Spinal cord (tissue), 10 donors: ENCODE data around the gene B3GALNT2. TPM values are rescaled to one million over a fixed set of nuclear protein-coding genes. Genes with fewer than 3 reads are reported as not detected.
A peak's percentile ranks its signal among the peaks of the same experiment; 100 is the strongest.
"Not testable (repeated sequence)": the region's sequence is repeated elsewhere in the genome, so short reads cannot be mapped to it uniquely, and the experiment has no call there.

ENCODE experiments used
- DNase-seq, 6 donors: peaks; one replicate each; pipeline versions ENCODE4 v3.0.0 to v3.0.0-alpha.2; 2013 to 2015; ENCODE audit warnings: low spot score in 6 of 6, low read depth in 4 of 6
- H3K27ac ChIP-seq: one replicate; pipeline ENCODE4 v1.5.1; 2013; ENCODE audit warnings: low read depth, low read length, control low read depth
- H3K27me3 ChIP-seq: one replicate; pipeline ENCODE4 v1.6.1; 2013; ENCODE audit warnings: low read length; ENCODE audit not compliant: control insufficient read depth, insufficient read depth
- H3K36me3 ChIP-seq: one replicate; pipeline ENCODE4 v1.6.1; 2013; ENCODE audit warnings: low read length; ENCODE audit not compliant: control insufficient read depth, insufficient read depth
- H3K4me1 ChIP-seq: one replicate; pipeline ENCODE4 v1.6.1; 2013; ENCODE audit warnings: low read length; ENCODE audit not compliant: control insufficient read depth, insufficient read depth
- H3K4me3 ChIP-seq: one replicate; pipeline ENCODE4 v1.5.1; 2013; ENCODE audit warnings: low read depth, low read length, control low read depth
- H3K9me3 ChIP-seq: one replicate; pipeline ENCODE4 v1.6.1; 2013; ENCODE audit warnings: low read length; ENCODE audit not compliant: control insufficient read depth, insufficient read depth
- WGBS: methylation state at CpG from one replicate; pipeline ENCODE4 v1.1.5; 2013; ENCODE audit warnings: missing lambda C conversion rate; ENCODE audit not compliant: insufficient coverage; 5-methylcytosine and 5-hydroxymethylcytosine counted together
- polyA plus RNA-seq, 2 donors: library from polyadenylated mRNA; unstranded; fragments of 120-200 nt; gene quantifications; one replicate each; pipeline ENCODE4 v1.2.1, GENCODE V29; 2013; ENCODE audit not compliant: insufficient read length in 2 of 2
- total RNA-seq, 2 donors: library from RNA; depleted of rRNA in 1 of 2; stranded (reverse); fragments of 120-200 nt in 1 of 2; fragments of >200 nt in 1 of 2; gene quantifications; one replicate each; pipeline versions ENCODE4 v1.2.3 to v1.2.4, GENCODE V29; 2013 to 2014
- donor health status: healthy.

Gene B3GALNT2
- total and polyA plus RNA-seq, 4 donors, result 10.1 to 31.1 (median 21.4) TPM

DNA sequence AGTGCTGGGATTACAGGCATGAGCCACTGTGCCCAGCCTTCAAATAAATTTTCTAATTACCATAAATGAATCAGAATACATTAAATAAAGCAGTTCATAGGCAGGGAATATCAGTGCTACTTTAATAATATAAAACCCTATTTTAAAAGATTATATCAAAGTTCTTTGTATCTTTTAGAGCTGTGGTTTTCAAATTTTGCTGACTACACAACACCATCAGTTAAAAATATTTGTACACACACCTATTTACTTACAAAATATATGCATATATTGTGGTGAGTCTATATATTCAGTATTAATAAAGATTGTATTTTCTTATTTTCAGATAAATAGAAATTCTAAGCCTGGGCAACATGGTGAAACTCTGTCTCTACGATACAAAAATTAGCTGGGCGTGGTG is 18.7 kb downstream of the B3GALNT2 start:
- no peak overlapping the region for H3K27ac ChIP-seq
- peaks cover 12% of the 10 kb centered on the region for H3K36me3 ChIP-seq
- H3K4me1 ChIP-seq, result no peaks in the 10 kb centered on the region
- WGBS, result 80% methylated on average over 1 of the region's 2 CpGs
- H3K4me3 ChIP-seq, result no peak overlapping the region
- no peak for DNase-seq
- peaks cover 7% of the 10 kb centered on the region for H3K9me3 ChIP-seq
- no peaks in the 10 kb centered on the region for H3K27me3 ChIP-seq

- no peaks in the 10 kb centered on the region for H3K27me3 ChIP-seq
- H3K9me3 ChIP-seq, result peaks cover 7% of the 10 kb centered on the region
- no peak for DNase-seq
- peaks cover 18% of the 10 kb centered on the region for H3K36me3 ChIP-seq
- 100% methylated on average over 3 of the region's 5 CpGs for WGBS
- H3K4me3 ChIP-seq, result no peak overlapping the region
- H3K4me1 ChIP-seq, result no peaks in the 10 kb centered on the region
- no peak overlapping the region for H3K27ac ChIP-seq
Measured at GRCh38 chr1:235483090-235483489, 21.2 kb downstream of the B3GALNT2 start.

GRCh38 chr1:235473806-235474205 is 30.4 kb downstream of the B3GALNT2 start:
- Histone ChIP-seq H3K4me3 (no peak overlapping the region), H3K27me3 (no peaks in the 10 kb centered on the region), H3K4me1 (no peaks in the 10 kb centered on the region), H3K36me3 (peaks cover 24% of the 10 kb centered on the region), H3K27ac (no peak overlapping the region), H3K9me3 (no peaks in the 10 kb centered on the region)
- DNase-seq, result no peak
- WGBS, result no CpG with 5 or more reads among the region's 1 CpG

DNA sequence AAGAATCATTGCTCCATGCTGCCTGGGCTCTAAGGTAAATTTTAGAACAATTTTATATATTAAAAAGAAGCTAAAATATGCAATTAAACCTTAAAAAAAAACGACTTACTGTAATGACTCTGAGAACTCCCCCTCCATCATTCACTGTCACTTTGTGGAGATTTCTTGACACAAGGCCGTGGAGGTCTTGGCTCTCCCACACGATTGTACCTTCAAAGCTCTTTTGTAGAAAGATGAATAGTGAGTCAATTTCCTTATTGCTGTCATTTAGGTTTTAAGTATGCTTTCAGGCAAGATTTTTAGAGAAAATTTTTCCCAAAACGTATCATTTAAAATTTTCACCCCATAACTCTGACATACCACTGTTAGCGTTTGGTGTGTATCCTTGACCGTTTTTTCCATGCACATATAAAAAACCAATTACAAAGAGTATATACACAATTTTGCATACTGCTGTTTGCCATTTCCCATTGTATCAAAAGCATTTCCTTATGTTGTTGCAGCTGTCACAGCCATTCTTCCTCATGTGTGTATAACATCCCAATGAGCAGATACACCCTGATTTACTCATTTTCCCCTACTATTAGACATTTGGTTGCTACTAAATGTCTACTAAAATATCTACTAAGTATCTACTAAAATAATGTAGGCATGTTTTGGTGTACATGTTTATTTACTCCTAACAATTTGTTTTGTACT is 33.4 kb downstream of the B3GALNT2 start:
- 83% methylated on average over 1 of the region's 6 CpGs for WGBS
- H3K9me3 ChIP-seq, result no peaks in the 10 kb centered on the region
- H3K27me3 ChIP-seq, result no peaks in the 10 kb centered on the region
- H3K4me1 ChIP-seq, result no peaks in the 10 kb centered on the region
- no peak overlapping the region for H3K4me3 ChIP-seq
- H3K36me3 ChIP-seq, result peaks cover 10% of the 10 kb centered on the region
- peak in 1 of 6 donors; percentile 36 for DNase-seq
- no peak overlapping the region for H3K27ac ChIP-seq

DNA sequence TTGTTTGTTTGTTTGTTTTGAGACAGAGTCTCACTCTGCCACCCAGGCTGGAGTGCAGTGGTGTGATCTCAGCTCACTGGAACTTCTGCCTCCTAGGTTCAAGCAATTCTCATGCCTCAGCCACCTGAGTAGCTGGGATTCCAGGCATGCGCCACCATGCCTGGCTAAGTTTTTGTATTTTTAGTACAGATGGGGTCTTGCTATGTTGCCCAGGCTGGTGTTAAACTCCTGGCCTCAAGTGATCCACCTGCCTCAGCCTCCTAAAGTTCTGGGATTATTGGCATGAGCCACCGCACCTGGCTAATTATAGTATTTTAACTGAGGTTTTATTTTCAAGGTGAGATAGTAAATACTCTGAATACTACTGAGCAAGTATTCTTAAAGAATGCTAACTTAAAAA is 34.4 kb downstream of the B3GALNT2 start:
- not testable (repeated sequence) for H3K4me3 ChIP-seq, H3K27ac ChIP-seq, H3K27me3 ChIP-seq, H3K9me3 ChIP-seq, DNase-seq, H3K4me1 ChIP-seq
- WGBS, result no CpG with 5 or more reads among the region's 2 CpGs
- H3K36me3 ChIP-seq, result peaks cover 10% of the 10 kb centered on the region

DNA sequence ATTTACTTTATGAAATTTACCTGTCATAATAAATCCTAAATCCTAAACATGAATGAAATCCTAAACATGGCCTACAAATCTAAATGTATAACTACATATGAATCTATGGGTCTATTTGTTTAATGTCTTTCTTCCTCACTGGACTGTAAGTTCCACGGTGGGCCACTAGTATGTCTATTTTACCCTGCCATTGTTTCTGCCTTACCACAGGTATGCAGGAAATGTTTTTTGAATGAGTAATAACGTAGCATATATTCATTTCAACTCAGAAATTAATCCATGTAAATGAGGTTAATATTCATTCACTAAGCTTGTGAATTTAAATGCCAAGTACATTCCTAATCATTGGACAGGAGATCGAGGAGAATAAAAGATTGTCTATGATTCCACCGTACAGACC is 35.3 kb downstream of the B3GALNT2 start:
- no peak overlapping the region for H3K27ac ChIP-seq
- no CpG with 5 or more reads among the region's 4 CpGs for whole genome bisulfite sequencing
- no peaks in the 10 kb centered on the region for H3K27me3 ChIP-seq
- no peak for DNase-seq
- H3K4me1 ChIP-seq, result no peaks in the 10 kb centered on the region
- peaks cover 10% of the 10 kb centered on the region for H3K36me3 ChIP-seq
- H3K4me3 ChIP-seq, result no peak overlapping the region
- no peaks in the 10 kb centered on the region for H3K9me3 ChIP-seq

DNA sequence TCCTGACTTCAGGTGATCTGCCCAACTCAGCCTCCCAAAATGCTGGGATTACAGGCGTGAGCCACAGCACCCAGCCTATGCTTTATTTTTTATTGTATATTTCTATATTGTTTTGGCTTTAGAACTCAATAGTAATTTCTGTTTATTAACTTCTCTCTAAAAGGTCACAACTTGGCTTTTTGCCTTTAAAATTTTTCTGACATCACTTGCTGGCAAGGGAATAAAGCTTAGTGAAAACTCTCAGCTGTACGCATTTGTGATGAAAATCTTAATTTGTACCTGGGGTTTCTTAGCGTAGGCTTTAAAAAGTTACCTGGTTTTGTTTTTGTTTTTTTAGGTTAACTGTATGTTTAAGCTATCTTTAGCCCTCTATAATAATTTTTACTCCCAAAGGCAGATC is 36.2 kb downstream of the B3GALNT2 start:
- no peaks in the 10 kb centered on the region for H3K4me1 ChIP-seq
- H3K36me3 ChIP-seq, result peaks cover 10% of the 10 kb centered on the region
- H3K4me3 ChIP-seq, result no peak overlapping the region
- WGBS, result no CpG with 5 or more reads among the region's 3 CpGs
- no peak for DNase-seq
- H3K27me3 ChIP-seq, result no peaks in the 10 kb centered on the region
- no peak overlapping the region for H3K27ac ChIP-seq
- no peaks in the 10 kb centered on the region for H3K9me3 ChIP-seq

DNA sequence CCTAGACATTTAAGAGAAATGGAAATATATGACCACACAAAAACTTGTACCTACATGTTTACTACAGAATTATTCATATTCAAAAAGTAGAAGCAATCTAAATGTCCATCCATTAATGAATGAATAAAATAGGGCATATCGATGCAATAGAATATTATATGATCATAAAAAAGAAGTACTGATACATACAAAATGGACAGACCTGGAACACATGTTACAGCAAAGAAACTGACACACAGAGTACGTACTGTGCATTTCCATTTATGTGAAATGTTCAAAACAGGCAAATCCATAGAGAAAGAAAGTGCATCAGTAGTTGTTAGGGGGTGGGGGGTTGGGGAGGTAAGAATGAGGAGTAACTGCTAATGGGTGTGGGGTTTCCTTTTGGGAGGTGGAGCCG is 39.2 kb downstream of the B3GALNT2 start:
- Histone ChIP-seq H3K27ac (no peak overlapping the region), H3K4me3 (no peak overlapping the region), H3K36me3 (peaks cover 7% of the 10 kb centered on the region), H3K27me3 (no peaks in the 10 kb centered on the region), H3K4me1 (no peaks in the 10 kb centered on the region), H3K9me3 (no peaks in the 10 kb centered on the region)
- WGBS, result 100% methylated on average over 1 of the region's 3 CpGs
- no peak for DNase-seq

GRCh38 chr1:235462832-235463231 is 41.4 kb downstream of the B3GALNT2 start:
- H3K27ac ChIP-seq, H3K27me3 ChIP-seq, DNase-seq, H3K4me3 ChIP-seq, H3K4me1 ChIP-seq, H3K36me3 ChIP-seq, H3K9me3 ChIP-seq: not testable (repeated sequence)
- WGBS, result no CpG with 5 or more reads among the region's 3 CpGs

DNA sequence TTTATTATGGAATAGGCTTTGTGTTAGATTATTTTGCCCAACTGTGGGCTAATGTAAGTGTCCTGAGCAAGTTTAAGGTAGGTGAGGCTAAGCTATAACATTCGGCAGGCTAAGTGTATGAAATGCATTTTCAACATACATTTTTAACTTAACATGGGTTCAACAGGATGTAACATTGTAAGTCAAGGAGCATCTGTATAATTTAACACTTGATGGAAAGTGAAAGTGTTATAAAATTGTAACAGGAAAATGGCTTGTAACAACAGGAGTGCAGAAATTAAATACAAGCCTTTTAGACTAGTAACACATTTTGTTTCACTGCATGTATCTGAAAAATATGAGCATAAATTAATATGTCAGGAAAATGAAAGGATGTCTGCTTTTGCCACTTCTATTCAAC is 42.3 kb downstream of the B3GALNT2 start:
- H3K27ac ChIP-seq, result no peak overlapping the region
- H3K36me3 ChIP-seq, result no peaks in the 10 kb centered on the region
- no peak overlapping the region for H3K4me3 ChIP-seq
- H3K4me1 ChIP-seq, result no peaks in the 10 kb centered on the region
- no peak for DNase-seq
- H3K9me3 ChIP-seq, result no peaks in the 10 kb centered on the region
- H3K27me3 ChIP-seq, result no peaks in the 10 kb centered on the region
- WGBS, result no CpG with 5 or more reads among the region's 1 CpG
